MM.1S (cell line): ENCODE data around the gene HAUS7.

Experiments
- DNase-seq: peaks from one replicate; pipeline ENCODE4 v3.0.0-alpha.2; 2015
- H2AFZ ChIP-seq: fragments of 300-600 bp; sonication (generic); 2 replicates; pipeline ENCODE4 v1.6.0; 2016; ENCODE audit warnings: antibody characterized with exemption, low read length
- H3F3A ChIP-seq: fragments of 300-600 bp; sonication (generic); 2 replicates; pipeline ENCODE4 v1.6.1; 2016; ENCODE audit warnings: mild to moderate bottlenecking, antibody characterized with exemption, low read length, moderate library complexity, mixed read lengths; ENCODE audit not compliant: insufficient read depth
- H3K27ac ChIP-seq: fragments of 300-600 bp; sonication (generic); 2 replicates; pipeline ENCODE4 v1.5.1; 2016; ENCODE audit warnings: mild to moderate bottlenecking, low read length
- H3K27me3 ChIP-seq: fragments of 300-600 bp; sonication (generic); replicated peaks from 2 replicates; pipeline ENCODE4 v1.6.0; 2016; ENCODE audit warnings: low read length; ENCODE audit not compliant: insufficient read depth
- H3K36me3 ChIP-seq: fragments of 300-600 bp; sonication (generic); replicated peaks from 2 replicates; pipeline ENCODE4 v1.6.1; 2016; ENCODE audit warnings: mild to moderate bottlenecking, low read length, mixed read lengths; ENCODE audit not compliant: insufficient read depth
- H3K4me1 ChIP-seq: fragments of 300-600 bp; sonication (generic); 2 replicates; pipeline ENCODE4 v1.6.1; 2016; ENCODE audit warnings: low read length, mixed read lengths
- H3K4me2 ChIP-seq: fragments of 300-600 bp; sonication (generic); 2 replicates; pipeline ENCODE4 v1.6.0; 2016; ENCODE audit warnings: low read depth, low read length
- H3K4me3 ChIP-seq: fragments of 300-600 bp; sonication (generic); 2 replicates; pipeline ENCODE4 v1.5.1; 2016; ENCODE audit warnings: low read length, mixed read lengths
- H3K79me2 ChIP-seq: fragments of 300-600 bp; sonication (generic); 2 replicates; pipeline ENCODE4 v1.6.1; 2016; ENCODE audit warnings: mixed run types, low read length, mixed read lengths
- H3K9ac ChIP-seq: fragments of 300-600 bp; sonication (generic); 2 replicates; pipeline ENCODE4 v1.6.1; 2016; ENCODE audit warnings: low read length, mixed read lengths
- H3K9me2 ChIP-seq: fragments of 300-600 bp; sonication (generic); replicated peaks from 2 replicates; pipeline ENCODE4 v1.6.1; 2016; ENCODE audit warnings: mild to moderate bottlenecking, low read length, mixed read lengths; ENCODE audit not compliant: insufficient read depth
- H3K9me3 ChIP-seq: fragments of 300-600 bp; sonication (generic); replicated peaks from 2 replicates; pipeline ENCODE4 v1.6.1; 2016; ENCODE audit warnings: mild to moderate bottlenecking, low read length, mixed read lengths; ENCODE audit not compliant: insufficient read depth
- H4K20me1 ChIP-seq: fragments of 300-600 bp; sonication (generic); 2 replicates; pipeline ENCODE4 v1.6.1; 2016; ENCODE audit warnings: mild to moderate bottlenecking, low read length, moderate library complexity, mixed read lengths; ENCODE audit not compliant: insufficient read depth
- CTCF ChIP-seq: fragments of 300-600 bp; sonication (generic); IDR thresholded peaks from 2 replicates; pipeline ENCODE4 v1.5.1; 2016; ENCODE audit warnings: antibody characterized with exemption, low read length, mixed read lengths
- EZH2 ChIP-seq: fragments of 300-600 bp; sonication (generic); optimal IDR thresholded peaks from 2 replicates; pipeline ENCODE3; 2017; ENCODE audit warnings: low read depth, mild to moderate bottlenecking, antibody characterized with exemption, low read length, mixed read lengths
- EZH2phosphoT487 ChIP-seq: fragments of 300-600 bp; sonication (generic); IDR thresholded peaks from 2 replicates; pipeline ENCODE4 v1.6.1; 2018; ENCODE audit warnings: antibody characterized with exemption, low read length

HAUS7 gene

GRCh38 chrX:153470411-153471363, at the start of gene HAUS7:
Gene HAUS7, minus strand, starts transcription at chrX:153470576. Its CDS starts 19 bp downstream, at chrX:153470557.
- Histone ChIP-seq H3K9ac (peak within 1 kb of the TSS; percentile 72), H3K4me2 (peak within 1 kb of the TSS; percentile 76), H3K27me3 (peaks cover 9% of the 10 kb centered on the region), H3K27ac (peak within 1 kb of the TSS; percentile 27; the same call in 1 of the 2 replicates), H3K9me2 (no peaks in the 10 kb centered on the region), H3K4me1 (no peaks in the 10 kb centered on the region), H3K36me3 (no peaks in the 10 kb centered on the region), H3K4me3 (peak within 1 kb of the TSS; percentile 74), H3F3A (no peaks in the 10 kb centered on the region), H3K79me2 (peaks cover 8% of the 10 kb centered on the region), H2AFZ (peak within 1 kb of the TSS; percentile 83), H4K20me1 (no peaks in the 10 kb centered on the region), H3K9me3 (no peaks in the 10 kb centered on the region)
- peak; percentile 83 for DNase-seq
- TF ChIP-seq CTCF (peak; percentile 61), EZH2 (no peak)

DNA sequence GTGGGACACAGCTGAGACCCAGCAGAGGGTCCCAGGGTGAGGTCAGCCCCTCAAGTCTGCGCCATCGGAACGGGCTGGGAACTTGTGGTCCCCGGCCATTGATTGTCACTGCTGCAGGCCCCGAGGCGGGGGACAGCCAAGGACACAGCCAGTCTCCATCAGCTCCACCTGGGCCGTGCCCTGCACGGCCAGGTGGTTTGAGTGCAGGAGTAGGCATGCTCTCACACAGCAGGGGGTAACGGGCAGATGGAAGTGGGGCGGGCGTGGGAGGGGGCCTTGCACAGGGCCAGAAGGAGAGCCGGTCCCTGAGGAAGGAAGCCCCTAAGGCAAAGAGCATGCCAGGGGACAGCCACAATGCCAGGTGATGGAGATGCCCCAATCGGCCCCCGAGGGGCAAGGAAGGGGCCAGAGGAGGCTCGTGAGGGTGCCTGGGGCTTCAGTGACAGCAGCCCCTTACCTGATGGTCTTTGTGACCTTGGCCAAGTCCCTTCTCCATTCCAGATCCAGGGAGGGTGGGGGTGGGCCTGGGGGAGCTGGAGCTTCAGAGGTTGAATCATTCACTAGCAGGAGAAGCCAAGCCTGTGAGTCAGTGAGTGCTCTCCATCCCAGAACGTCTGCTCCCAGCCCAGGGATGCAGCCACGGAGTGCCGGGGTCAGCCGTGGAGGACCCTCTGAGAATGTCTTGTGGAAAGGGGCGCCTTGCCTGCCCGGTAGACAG, 49.4 kb upstream of the HAUS7 start:
- H3K4me1 ChIP-seq: no peaks in the 10 kb centered on the region
- H3K27ac ChIP-seq: no peak overlapping the region
- DNase-seq: no peak
- no peak for TF ChIP-seq CTCF
- no peak for TF ChIP-seq EZH2phosphoT487
- no peak for TF ChIP-seq EZH2
- H3K4me3 ChIP-seq: no peak overlapping the region
- no peaks in the 10 kb centered on the region for H3K9me2 ChIP-seq
- H4K20me1 ChIP-seq: no peaks in the 10 kb centered on the region
- no peak overlapping the region for H3K9ac ChIP-seq
- no peaks in the 10 kb centered on the region for H3F3A ChIP-seq
- H3K79me2 ChIP-seq: no peaks in the 10 kb centered on the region
- no peak overlapping the region for H3K4me2 ChIP-seq
- no peak overlapping the region for H2AFZ ChIP-seq
- no peaks in the 10 kb centered on the region for H3K36me3 ChIP-seq
- H3K9me3 ChIP-seq: no peaks in the 10 kb centered on the region
- peaks cover 43% of the 10 kb centered on the region for H3K27me3 ChIP-seq

- Histone ChIP-seq H3K4me2 (no peak overlapping the region), H3K9me3 (no peaks in the 10 kb centered on the region), H2AFZ (no peak overlapping the region), H3F3A (no peaks in the 10 kb centered on the region), H3K27me3 (peaks cover 31% of the 10 kb centered on the region), H3K4me3 (no peak overlapping the region), H4K20me1 (no peaks in the 10 kb centered on the region), H3K36me3 (no peaks in the 10 kb centered on the region), H3K9ac (no peak overlapping the region), H3K79me2 (no peaks in the 10 kb centered on the region), H3K27ac (no peak overlapping the region), H3K9me2 (no peaks in the 10 kb centered on the region), H3K4me1 (no peaks in the 10 kb centered on the region)
- TF ChIP-seq CTCF: no peak
- no peak for TF ChIP-seq EZH2phosphoT487
- no peak for TF ChIP-seq EZH2
- no peak for DNase-seq
Measured at GRCh38 chrX:153517946-153518834, 47.8 kb upstream of the HAUS7 start.
